DMS 273 (cell line): ENCODE data around the gene PNKP.

ENCODE experiments used
- DNase-seq: peaks from one replicate; lab custom pipeline; 2025; ENCODE audit not compliant: unreplicated experiment; lab: John Stamatoyannopoulos, UW

PNKP gene

DNA sequence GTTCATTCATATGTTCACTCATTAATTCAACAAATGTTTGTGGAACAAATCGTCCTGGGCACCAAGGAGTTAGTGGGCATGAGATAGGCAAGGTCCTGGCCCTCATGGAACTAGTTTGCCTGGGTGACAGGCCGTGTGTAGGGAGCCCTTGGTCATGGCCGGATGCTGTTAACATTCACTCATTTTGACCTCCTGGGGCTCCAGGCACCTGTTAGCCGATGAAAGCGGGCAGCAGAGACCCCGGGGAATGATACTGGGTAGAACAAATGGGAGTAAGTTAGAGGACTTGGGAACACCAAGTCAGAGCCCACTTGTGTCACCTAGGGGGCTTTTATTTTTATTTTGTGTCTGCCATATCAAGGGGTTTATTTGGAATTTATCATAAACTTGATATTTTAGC lies 42.7 kb downstream of the PNKP start:
- no peak for DNase-seq

DNA sequence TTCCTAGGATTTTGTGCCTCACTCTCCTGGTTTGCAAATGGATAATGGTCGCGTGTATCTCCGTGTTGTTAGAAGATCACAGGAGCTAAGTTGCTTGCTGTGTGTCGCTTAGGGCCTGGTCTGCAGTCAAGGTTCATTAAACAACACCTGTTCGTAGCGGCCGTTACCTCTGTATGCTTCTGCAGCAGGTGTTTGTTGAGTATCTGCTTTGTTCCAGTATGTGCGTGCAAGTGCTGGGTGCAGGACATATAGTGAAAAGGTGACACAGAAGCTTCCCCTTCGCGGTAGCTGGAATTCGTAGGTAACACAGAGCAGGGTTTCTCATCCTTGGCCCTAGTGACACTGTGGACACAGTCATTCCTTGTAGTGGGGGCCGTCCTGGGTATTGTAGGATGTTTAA lies 43.9 kb downstream of the PNKP start:
- no peak for DNase-seq

DNA sequence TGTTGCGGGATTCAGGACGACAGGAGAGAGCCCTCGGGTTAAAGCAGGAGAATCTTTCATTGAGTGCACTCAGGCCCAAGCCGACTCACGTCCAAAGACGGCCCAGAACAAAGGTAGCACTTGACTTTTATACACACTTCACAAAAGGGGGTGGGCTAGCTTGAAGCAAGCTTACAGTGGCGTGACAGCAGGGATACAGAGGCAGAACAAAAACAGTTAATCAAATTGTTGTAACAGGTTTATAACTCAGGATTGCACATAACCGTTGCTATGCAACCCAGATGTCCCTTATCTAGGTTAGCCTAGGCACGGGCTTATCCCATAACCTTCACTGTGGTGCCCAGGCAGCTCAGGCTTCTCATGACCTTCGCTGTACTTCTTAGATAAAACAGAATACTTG lies 47.3 kb downstream of the PNKP start:
- DNase-seq: peak; percentile 66

DNA sequence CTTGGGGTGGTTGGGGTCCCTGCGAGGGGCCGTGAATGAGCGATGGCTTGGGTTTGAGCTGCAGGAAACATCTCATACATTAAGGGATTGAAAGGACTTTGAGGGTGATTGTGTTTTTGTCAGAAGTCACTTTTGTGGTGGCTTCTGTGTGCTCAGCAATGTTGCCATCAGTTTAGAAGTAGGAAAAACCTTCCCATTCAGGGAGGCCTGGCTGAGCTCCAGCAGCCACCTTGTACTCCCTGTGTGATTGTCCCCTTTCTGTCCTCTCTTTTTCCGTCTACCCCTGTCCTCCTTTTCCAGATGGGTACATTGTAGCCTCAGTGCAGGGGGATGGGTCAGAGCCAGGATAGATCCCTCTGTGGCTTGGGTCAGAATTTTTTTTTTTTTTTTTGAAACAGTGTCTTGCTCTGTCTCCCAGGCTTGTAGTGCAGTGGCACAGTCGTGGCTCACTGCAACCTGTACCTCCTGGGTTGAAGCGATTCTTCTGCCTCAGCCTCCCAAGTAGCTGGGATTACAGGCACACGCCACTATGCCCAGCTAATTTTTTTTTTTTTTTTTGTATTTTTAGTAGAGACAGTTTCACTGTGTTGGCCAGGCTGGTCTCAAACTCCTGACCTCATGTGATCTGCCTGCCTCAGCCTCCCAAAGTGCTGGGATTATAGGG lies 47.8 kb downstream of the PNKP start:
- peak; percentile 38 for DNase-seq

DNA sequence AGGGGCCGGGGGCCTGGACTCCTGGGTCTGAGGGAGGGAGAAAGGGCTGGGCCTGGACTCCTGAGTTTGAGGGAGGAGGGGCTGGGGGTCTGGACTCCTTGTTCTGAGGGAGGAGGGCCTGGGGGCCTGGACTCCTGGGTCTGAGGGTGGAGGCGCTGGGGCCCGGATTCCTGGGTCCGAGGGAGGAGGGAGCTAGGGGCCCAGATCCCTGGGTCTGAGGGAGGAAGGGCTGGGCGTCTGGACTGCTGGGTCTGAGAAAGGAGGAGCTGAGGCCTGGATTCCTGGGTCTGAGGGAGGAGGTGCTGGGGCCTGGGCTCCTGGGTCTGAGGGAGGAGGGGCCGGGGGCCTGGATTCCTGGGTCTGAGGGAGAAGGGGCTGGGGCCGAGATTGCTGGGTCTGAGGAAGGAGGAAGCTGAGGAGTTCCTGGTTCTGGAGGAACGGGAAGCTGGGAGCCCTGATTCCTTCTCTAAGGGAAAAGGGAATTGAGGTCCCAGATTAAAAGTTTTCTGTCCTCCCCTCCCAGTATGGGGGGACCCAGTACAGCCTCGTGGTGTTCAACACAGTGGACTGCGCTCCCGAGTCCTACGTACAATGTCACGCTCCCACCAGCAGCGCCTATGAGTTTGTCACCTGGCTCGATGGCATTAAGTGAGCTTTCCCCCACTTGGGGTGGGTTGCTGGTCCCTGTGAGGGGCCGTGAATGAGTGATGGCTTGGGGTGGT lies 48.6 kb downstream of the PNKP start:
- DNase-seq: peak; percentile 30

DNA sequence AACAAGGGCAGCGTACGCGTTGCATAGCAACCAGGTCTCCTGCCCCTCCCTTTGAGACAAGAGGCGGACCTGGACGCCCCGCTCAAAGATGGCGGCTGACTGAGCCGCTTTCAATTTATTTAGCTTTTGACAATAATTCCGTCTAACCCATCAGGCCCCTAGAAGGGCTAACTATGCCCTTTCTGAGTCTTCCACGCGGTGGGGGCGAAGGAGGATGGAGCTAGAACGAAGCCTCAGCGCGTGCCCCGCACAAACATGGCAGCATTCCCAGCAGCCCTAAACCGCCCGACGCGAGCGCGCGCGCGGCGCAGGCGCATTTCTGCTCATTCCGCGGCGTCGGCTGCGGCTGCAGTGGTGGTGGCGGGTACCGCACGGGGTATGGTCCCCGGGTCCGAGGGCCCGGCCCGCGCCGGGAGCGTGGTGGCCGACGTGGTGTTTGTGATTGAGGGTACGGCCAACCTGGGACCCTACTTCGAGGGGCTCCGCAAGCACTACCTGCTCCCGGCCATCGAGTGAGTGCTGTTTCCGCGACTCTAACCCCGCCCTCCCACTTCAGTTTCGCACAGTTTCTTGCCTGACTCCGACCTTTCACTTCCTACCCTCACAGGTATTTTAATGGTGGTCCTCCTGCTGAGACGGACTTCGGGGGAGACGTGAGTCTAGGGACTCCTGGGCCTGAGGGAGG lies 49.3 kb downstream of the PNKP start, which contains the start of gene MED25:
Gene MED25, plus strand, starts transcription at position 326 of the 685 bp plus-strand sequence. Its CDS starts 53 bp downstream, at position 379.
- DNase-seq: peak; percentile 95

DNA sequence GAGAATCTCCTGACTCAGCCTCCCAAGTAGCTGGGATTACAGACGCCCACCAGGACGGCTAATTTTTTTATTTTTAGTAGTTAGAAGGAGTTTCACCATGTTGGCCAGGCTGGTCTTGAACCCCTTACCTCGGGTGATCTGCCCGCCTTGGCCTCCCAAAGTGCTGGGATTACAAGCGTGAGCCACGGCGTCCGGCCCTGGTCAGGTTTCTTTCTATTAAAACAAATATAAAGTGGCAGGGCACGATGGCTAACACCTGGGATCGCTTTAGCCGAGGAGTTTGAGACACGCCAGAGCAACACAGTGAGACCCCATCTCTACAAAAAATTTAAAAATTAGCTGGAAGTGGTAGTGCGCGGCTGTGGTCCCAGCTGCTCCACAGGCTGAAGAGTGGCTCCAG lies 50.8 kb downstream of the PNKP start:
- DNase-seq: no peak

DNA sequence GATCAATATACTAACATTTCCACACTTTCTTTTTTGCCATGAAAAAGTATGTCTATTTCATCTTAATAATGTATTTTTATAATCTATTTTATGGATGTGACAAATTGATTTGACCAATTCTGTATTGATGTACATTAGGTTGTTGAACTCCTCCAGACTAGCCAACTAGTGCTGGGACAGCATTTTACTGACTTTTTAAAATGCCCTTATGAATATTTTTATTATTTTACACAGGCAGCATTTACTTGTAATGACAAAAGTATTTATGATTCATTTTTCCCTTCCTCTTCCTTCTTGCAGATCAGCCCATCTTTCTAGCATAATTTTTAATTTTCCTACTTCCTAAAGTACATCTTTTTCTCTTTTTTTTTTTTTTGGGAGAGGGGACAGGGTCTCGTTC lies 53.4 kb downstream of the PNKP start:
- DNase-seq: no peak

DNA sequence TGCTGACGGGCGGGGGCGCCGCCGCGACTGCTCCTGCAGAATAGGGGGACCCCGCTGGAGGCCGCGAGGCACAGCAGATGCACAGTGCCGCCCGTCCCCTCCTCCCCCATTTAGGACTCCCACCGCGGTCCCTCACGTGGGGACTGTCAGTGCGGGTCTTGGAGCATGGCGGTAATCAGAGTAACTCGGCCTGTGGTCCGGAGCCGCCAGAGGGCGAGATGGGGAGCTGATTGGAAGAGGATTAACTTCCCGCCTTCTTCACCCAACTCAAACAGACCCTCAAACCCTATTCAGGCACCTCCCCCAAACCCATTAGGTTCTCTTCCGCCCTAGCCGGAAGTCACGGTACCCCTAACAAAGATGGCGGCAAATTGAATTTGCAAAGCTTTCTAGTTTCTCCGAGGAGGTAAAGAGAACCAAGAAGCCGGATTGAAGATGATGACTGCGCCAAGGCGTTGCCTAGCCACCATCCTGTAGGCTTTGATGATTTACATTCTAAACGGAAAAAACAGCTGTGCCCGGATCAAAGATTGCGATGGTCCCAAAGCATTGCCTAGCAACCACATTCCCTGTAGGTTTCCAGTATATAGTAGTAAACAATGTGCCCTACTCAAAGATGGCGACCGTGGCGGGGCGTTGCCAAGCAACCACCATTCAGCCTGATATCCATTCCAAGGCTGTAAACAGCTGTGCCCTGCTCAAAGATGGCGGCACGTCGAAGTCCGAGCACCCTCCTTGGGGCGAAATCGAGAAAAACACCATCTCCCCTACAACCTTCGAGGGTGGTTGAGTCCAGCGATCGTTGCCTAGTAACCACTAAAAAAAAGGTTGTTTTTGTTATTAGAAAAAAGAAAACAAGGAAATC lies 54.1 kb downstream of the PNKP start, which contains the start of gene FUZ:
Gene FUZ, minus strand, starts transcription at position 296 of the 865 bp plus-strand sequence. Its CDS starts 186 bp downstream, at position 110.
- peak; percentile 99 for DNase-seq

DNA sequence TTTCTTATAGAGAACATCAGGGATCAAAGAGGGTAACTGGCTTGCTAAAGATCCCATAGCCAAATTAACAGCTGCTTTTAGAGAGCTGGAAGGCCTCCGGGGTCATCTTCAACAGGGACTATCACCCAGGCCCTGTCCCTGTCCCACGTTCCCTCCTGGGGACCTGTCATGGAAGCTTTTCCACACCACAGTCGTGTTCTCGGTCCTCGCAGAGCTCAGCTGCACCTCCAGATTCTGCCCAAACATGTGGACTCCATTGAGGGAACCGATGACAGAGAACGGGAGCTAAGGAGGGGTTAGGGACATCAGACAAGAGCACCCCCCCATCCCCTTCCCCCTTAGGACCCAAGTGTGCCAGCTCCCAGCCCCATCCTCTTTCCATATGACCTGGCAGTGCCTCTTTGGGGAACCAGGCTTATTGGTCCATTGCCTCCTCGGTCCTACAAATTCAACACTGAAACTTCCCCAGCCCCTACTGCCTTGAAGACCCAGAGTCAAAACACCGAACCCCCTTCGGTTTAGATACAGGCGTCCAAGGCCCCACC lies 54.9 kb downstream of the PNKP start:
- peak; percentile 42 for DNase-seq

DNA sequence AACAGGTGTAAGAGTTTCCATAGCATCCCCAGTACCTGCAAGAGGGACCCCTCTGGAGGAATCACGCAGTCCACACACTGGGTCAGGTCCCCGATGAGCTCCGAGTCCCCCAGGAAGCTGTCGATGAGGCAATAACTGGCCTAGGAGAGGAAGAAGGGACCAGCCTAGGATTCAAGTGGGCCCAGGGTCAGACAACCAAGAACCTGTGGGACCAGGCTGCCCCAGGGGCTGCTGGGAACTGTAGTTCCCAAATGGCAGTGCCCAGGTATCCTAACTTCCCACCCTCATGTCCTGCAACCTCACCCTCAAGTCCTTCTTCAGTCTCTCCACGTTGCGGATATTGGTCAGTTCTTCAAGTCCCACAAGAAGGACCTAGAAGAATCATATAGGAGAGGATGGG lies 56.0 kb downstream of the PNKP start:
- DNase-seq: no peak
